GM10266 (cell line): ENCODE measurements around the gene RBBP8NL.

Experiments used
- DNase-seq: peaks from one replicate; pipeline ENCODE4 v3.0.0; 2012; ENCODE audit errors: extremely low spot score
- TF ChIP-seq, protein P1 (sequence below): IDR thresholded peaks from 2 replicates; pipeline ENCODE4 v1.5.1; 2012; ENCODE audit warnings: mild to moderate bottlenecking, low read depth; ENCODE audit not compliant: control insufficient read depth, insufficient read depth; ENCODE audit errors: missing control alignments

Gene RBBP8NL

DNA sequence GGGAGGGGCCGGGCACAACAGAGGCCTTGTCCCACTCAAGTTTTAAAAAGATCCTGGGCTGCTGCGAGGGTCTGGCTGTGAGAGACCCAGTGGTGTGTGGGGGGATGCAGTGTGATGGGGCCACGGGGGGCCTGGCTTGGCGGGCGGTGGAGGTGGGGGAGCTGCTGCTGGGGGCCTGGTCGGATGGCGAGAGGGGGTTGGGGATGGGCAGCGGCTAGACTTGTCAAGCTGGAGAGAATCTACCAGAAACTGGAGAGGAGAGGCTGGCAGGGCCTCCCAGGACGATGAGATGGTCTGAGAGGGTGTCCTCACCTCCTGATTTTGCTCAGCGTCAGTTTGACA is 35.3 kb downstream of the RBBP8NL start:
- DNase-seq: no peak
- TF ChIP-seq, protein P1, sequence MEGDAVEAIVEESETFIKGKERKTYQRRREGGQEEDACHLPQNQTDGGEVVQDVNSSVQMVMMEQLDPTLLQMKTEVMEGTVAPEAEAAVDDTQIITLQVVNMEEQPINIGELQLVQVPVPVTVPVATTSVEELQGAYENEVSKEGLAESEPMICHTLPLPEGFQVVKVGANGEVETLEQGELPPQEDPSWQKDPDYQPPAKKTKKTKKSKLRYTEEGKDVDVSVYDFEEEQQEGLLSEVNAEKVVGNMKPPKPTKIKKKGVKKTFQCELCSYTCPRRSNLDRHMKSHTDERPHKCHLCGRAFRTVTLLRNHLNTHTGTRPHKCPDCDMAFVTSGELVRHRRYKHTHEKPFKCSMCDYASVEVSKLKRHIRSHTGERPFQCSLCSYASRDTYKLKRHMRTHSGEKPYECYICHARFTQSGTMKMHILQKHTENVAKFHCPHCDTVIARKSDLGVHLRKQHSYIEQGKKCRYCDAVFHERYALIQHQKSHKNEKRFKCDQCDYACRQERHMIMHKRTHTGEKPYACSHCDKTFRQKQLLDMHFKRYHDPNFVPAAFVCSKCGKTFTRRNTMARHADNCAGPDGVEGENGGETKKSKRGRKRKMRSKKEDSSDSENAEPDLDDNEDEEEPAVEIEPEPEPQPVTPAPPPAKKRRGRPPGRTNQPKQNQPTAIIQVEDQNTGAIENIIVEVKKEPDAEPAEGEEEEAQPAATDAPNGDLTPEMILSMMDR: no peak

- no peak for DNase-seq
- TF ChIP-seq, protein P1: no peak
These were observed 35.9 kb downstream of the RBBP8NL start for GRCh38 chr20:62391165-62392076.

DNA sequence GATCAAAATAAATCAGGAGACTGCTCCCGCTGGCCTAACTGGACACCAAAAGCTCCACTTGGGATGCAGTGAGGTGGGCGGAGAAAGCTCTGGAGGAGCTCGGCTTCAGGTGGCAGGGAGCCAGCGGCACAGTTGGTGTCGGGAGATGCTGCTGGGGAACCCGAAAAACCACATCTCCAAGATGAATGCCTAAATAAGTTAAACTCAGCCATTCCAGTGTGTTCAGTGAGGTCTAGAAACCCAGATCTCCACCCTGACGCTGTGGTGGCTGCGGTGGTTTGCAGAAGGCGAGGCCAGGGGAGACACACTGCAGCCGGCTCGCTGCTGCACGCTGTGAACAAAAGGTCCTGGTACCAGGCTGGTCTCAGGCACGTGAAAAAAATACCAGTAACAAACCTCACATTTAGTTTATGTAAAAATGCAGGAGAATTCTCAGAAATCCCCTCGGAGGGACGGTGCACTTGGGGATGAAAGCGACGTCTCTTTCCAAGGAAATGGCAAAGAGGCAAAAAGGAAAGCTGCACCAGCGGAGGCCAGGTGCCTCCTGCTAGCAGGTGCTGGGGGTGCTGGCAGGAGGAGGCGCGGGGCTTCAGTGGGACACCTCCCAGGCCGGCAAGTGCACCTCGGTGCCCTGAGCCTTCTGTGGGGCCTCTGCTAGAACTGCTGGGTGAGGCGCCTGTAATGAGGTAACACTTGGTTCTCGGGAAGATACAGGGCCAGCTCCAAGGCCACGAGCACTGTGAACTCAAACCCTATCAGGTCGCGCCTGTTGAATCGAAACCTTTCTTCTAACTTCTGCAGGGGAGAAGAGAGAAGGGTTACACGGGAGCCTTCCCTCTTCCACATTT is 36.8 kb downstream of the RBBP8NL start:
- no peak for DNase-seq
- TF ChIP-seq, protein P1: no peak

- DNase-seq: no peak
- TF ChIP-seq, protein P1: no peak
These were observed 37.7 kb downstream of the RBBP8NL start for GRCh38 chr20:62389601-62390087.

- TF ChIP-seq, protein P1: no peak
- DNase-seq: no peak
These were observed 38.3 kb downstream of the RBBP8NL start for GRCh38 chr20:62388839-62389600.

DNA sequence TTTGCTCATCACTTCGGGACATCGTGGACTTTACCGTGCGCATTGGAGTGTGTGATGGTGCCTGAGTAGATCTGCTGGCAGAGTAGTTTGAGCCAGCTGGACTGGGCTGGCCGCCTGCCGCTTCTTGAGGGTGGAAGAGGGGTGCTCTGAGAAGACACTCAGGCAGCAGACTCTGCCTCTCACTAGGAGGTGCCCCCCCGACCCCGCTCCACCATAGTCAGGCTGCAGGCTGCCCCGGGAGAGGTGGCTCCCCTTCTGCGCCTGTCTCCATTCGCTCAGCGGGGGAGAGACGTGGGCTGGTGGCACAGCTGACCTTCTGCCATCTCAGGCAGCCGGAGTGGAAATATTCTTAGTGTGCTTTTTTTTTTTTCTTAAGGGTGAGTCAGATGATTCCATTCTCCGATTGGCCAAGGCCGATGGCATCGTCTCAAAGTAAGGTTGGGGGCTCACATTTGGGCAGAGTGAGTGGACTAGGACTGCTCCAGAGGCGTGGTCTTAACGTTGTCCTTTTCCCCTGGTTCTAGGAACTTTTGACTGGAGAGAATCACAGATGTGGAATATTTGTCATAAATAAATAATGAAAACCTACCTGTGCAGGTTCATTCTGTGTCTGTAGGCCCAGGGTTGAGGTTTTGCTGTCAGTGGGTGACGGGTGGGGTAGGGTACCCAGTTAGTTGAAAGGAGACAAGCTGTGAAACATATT is 39.3 kb downstream of the RBBP8NL start:
- TF ChIP-seq, protein P1: no peak
- no peak for DNase-seq
